D721Med (cell line): ENCODE measurements around the gene TRAPPC4.

Experiments
- DNase-seq: peaks from one replicate; pipeline ENCODE4 v3.0.0; 2011; ENCODE audit warnings: low spot score; ENCODE audit not compliant: insufficient read length
- FAIRE-seq: peaks from 2 replicates; lab custom pipeline; 2011; peaks lifted over from hg19 to GRCh38; lab: Jason Lieb, UNC
- TF ChIP-seq, protein P1 (sequence below): IDR thresholded peaks from 2 replicates; pipeline ENCODE4 v1.5.1; 2012; ENCODE audit warnings: mild to moderate bottlenecking, control low read depth; ENCODE audit not compliant: insufficient read depth; ENCODE audit errors: missing control alignments

TRAPPC4 gene

DNA sequence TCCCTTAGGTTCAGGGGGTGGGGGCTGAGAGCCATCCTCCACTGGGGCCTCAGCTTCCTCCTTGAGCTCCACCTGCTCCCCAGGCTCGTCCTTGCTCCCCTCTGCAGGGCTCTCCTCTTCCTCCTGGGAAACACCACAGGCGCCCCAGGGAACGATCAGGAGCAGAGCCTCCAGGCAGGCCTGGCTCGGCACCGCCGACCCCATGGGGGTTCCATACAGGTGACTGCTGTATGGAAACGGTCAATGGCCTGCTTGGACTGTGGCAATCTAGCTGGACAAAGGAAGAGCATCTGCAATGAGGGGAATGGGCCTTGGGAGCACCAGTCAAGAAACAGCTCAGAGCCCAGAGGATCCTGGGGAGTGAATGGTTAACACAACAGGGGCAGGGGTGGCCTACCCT is 30.5 kb downstream of the TRAPPC4 start:
- TF ChIP-seq, protein P1, sequence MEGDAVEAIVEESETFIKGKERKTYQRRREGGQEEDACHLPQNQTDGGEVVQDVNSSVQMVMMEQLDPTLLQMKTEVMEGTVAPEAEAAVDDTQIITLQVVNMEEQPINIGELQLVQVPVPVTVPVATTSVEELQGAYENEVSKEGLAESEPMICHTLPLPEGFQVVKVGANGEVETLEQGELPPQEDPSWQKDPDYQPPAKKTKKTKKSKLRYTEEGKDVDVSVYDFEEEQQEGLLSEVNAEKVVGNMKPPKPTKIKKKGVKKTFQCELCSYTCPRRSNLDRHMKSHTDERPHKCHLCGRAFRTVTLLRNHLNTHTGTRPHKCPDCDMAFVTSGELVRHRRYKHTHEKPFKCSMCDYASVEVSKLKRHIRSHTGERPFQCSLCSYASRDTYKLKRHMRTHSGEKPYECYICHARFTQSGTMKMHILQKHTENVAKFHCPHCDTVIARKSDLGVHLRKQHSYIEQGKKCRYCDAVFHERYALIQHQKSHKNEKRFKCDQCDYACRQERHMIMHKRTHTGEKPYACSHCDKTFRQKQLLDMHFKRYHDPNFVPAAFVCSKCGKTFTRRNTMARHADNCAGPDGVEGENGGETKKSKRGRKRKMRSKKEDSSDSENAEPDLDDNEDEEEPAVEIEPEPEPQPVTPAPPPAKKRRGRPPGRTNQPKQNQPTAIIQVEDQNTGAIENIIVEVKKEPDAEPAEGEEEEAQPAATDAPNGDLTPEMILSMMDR = no peak
- no peak for FAIRE-seq
- no peak for DNase-seq

DNA sequence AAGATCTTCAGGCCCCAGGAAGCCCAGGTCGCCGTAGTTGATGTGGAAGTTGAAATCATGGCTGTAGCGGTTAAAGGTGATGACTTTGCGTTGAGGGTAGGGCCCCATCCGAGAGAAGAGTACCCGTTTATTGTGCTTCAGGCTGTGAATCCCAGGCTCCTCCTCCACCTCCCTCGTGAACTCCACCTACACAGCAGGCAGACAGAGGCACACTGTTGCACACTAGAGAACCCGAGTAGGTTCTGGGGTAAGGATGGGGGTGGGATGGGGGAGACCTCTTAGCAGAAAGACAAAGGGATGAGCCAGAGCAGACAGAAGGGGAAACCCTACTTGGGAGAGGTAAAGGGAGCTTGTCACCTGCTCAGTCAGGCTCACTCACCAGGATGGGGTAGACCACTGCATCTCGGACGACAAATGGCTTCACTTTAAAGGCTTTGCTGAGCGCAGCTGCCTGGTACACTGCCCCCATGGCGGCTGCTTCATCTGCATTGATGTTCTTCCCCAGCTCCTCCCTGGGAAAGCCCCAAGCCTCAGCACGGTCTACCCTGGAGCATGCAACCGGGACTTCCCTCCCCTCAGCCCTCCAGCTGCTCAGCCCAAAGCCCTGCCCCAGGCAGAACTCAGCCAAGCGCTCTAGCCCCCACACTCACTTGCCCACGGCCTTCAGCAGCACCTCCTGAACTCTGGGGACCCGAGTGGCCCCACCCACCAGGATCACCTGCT is 33.0 kb downstream of the TRAPPC4 start:
- DNase-seq = no peak
- FAIRE-seq = no peak
- TF ChIP-seq, protein P1 = no peak

DNA sequence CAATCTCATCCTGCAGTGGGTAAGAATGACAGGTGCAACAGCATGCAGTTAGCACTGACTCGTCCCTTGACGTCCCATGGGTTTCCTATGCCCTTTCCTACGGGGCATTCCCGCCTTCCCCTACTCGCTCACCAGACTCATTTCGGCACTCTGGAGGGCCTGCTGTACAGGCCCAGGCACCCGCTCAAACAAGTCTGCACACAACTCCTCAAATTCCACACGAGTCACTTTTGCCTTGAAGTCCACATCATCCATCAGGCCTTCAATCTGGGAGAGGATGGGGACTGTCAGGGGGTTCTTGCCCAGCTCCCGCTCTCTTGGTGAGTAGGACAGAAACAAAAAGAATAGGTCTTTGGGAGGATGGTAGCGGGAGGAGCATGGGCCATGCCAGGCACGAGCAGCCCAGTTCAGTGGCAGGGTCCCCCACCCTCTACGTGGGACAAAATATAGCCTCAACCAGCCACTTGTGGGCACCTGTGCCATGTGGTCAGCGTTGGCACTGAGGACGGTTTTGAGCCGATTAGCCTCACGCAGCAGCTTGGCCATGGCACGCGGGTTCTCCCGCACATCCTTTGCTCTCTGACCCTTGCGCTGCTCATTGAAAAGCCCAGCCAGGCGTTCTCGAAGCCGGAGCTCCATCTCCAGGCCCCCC is 33.7 kb downstream of the TRAPPC4 start:
- TF ChIP-seq, protein P1 = no peak
- FAIRE-seq = no peak

DNA sequence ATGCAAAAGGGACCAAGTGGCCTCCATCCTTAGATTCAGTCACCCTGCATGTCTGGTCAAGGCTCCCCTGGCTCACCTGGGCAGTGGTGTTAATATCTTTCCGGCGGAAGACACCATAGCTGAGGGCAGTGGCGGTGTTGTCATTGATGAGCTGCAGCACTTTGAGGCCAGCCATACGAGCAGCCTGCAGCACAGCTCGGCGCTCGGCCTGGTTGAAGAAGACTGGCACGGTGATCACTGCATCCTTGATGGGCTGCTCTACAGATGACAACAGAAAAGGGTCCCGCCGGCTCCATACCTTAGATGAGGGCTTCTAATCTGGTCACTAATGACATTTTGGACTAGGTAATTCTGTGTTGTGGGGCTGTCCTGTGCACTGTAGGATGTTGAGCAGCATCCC is 35.9 kb downstream of the TRAPPC4 start:
- DNase-seq (no peak), FAIRE-seq (no peak)
- TF ChIP-seq, protein P1 = no peak

More for the DNA sequence above, 33.7 kb downstream of the TRAPPC4 start:
- DNase-seq = no peak

DNA sequence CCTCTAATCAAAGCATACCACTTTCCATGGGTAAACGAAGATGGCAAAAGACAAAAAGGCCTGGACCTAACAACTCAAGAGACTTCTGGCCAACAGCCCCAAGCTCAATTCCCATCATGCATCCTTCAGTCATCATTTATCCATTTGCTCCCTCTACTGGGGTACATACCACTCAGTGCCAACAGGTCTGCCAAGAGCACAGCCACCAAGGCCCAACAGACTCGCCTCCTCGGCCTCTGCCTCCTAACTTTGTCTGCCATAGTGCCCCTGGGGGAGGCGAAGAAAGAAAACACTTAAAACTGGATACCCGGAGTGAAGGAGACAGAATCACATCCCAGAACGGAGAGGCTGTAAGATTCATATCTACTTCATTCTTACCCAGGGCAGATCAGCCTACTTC is 37.3 kb downstream of the TRAPPC4 start:
- no peak for DNase-seq
- TF ChIP-seq, protein P1 = peak; percentile 21
- no peak for FAIRE-seq

DNA sequence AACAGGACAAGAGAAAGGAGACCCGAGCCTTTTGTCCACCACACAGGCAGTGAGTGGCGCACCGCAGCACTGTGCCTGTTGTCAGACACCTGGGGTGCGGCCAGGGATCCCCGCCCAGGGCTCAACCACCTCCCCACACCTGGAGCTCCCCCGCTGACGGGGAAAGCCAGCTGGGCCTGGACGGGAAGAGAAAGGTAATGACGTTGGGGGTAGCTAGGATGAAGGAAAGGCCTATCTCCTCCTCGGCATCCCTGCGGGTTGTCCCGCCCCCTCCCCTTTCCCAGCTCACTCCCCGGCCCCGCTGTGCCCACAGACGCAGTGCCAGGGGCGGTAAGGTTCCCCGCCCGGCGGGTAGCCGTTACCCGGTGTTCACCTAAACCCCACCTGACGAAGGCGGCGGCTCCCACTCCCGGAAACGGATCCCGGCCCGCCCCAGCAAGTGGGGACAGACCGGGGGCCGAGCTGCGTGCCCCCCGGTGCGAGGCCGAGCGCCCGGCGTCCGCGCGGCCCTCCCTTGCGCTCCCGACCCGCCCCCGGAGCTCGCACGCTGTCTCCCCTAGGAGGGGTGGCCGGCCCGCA is 37.9 kb downstream of the TRAPPC4 start:
- DNase-seq = no peak
- no peak for FAIRE-seq
- TF ChIP-seq, protein P1 = no peak
